Activated T-helper 9 cell treated with anti-CD3 and anti-CD28 coated beads, Interleukin-2, amount 50 U/mL, for 16 hours (primary cell): ENCODE data around the gene RNLS.
"Not testable (repeated sequence)": the region's sequence is repeated elsewhere in the genome, so short reads cannot be mapped to it uniquely, and the experiment has no call there.

Experiments
- DNase-seq: peaks from one replicate; pipeline ENCODE4 v3.0.0-alpha.2; 2020; ENCODE audit warnings: low read depth

The RNLS gene

DNA sequence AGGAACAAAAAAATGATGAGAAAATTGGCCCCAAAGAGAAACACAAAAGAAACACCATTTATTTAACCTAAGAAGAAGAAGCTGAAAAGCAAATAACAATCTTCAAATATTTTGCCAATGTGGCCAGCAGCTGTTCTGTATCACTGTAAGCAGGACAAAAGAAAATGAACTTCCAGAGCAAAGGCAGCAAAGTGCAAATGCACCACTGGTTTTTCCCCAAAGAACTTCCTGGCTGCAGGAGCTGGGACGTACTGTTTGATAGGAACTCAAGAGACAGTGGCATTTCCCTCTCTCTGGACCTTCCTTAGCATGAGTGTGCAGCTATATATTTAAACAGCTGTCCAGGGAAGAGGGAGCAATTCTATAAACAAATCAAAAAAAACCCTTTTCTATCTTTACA lies 60.4 kb downstream of the RNLS start:
- DNase-seq: no peak

DNA sequence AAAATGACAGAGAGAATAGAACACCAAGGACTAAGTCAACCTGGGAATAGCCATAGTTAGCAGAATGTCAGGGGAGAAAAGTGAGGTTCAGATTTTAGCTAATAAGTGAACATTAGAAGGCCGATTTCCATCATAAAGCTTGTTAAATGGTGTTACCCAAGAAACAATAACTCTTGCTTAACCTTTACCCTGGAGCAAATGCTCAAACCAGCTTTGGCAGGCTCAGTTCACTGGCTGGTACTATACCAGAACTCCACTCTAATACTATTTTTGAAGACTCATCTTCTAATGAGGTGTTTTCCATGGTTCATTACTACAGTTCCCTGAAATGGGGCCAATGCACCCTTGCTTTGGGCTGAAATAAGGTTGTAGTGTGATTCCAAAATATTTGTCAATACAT lies 61.3 kb downstream of the RNLS start:
- no peak for DNase-seq

- no peak for DNase-seq
Measured at GRCh38 chr10:88515235-88515634, 67.9 kb downstream of the RNLS start.

DNA sequence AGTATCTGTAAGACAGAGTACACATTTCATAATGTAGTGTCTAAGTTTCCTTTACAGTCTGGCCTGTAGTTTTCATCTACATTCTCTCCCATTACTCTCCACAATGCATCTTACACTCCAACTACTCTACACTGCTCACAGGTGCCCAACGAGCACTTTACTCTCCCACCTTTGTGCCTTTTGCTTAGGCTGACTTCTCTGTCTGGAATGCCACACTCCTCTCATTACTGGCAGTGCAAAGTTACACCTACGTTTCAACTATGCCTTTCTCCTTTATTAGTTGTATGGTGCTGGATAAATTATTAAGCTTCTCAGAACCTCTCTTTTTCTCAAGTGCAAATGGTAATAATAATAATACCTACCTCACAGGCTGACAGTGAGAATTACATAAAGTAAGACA lies 70.5 kb downstream of the RNLS start:
- DNase-seq: no peak

- DNase-seq: no peak
Measured at GRCh38 chr10:88508796-88509195, 74.3 kb downstream of the RNLS start.

DNA sequence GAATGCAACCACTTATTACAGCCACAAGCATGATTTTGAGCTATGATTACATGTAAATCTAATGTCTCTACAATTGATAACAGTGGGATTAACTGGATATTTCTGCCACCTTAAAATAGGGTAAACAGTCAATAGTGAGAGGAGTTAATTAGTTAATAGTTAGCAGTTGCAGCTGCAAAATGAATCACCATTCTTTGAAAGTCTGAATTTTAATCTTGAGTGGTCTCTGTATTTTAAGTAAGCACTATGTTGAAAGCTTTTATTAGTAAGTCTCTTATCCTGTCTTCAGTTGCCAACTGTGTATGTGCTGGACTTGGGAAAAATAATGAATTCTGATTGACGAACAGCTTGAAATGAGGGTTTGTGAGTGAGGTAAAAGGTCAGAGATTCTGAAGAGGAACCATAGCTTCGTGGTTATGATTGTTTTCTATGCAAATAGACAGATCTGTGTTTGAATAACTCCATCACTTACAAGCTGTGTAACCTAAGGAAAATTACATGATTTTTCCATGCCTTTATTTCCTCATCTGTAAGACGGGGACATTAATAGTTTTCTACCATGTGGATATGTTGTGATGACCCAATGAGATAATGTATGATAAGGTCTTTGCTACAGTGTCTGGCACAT lies 75.2 kb downstream of the RNLS start:
- no peak for DNase-seq

GRCh38 chr10:88507404-88507803 lies 75.7 kb downstream of the RNLS start:
- DNase-seq: no peak

DNA sequence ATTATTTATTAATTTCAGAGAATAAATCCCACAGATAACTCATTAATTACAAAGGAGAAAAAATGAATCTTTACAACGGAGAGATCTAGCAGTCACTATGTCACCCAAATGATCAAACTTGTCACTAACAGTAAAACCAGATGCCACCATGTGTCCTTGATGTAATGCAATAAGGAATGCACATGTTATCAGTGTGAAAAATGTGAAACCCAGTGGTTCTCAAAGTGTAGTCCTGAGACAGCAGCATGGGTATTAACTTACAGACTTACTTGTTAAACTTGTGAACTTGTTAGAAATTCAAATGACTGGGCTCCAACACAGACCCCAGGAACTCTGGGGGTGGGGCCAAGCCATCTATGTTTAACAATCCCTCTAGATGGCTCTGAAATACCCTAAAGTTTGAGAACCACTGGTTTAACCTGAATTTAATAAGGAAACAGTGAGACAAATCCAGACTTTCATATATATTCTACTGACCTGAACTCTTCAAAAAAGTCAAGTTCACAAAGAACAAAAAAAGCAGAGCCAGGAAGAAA lies 77.4 kb downstream of the RNLS start:
- no peak for DNase-seq

GRCh38 chr10:88505265-88505664 lies 77.9 kb downstream of the RNLS start:
- no peak for DNase-seq

- no peak for DNase-seq
Measured at GRCh38 chr10:88500656-88501055, 82.5 kb downstream of the RNLS start.

- no peak for DNase-seq
Measured at GRCh38 chr10:88499569-88500470, 83.3 kb downstream of the RNLS start.

DNA sequence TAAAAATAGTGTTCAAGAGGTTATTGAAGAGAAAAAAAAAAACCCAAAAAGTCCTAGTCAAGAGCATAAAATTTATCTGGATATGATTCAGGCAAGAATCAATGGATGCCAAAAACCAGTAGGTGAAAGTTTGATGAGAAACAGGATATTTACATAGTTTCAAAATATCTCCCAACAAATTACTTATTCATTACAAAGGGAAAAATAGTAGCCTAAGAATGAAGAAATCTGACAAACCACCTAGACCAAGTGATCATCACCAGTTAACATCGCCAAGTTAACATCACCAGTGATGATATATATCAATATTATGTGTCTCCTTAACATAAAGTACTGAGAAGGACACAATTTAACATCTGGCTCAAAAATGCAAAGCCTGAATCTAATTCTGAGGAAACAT lies 85.2 kb downstream of the RNLS start:
- no peak for DNase-seq

- DNase-seq: no peak
Measured at GRCh38 chr10:88494537-88494936, 88.6 kb downstream of the RNLS start.

- DNase-seq: no peak
Measured at GRCh38 chr10:88493691-88494483, 89.2 kb downstream of the RNLS start.

GRCh38 chr10:88491314-88491713 lies 91.8 kb downstream of the RNLS start:
- DNase-seq: no peak

DNA sequence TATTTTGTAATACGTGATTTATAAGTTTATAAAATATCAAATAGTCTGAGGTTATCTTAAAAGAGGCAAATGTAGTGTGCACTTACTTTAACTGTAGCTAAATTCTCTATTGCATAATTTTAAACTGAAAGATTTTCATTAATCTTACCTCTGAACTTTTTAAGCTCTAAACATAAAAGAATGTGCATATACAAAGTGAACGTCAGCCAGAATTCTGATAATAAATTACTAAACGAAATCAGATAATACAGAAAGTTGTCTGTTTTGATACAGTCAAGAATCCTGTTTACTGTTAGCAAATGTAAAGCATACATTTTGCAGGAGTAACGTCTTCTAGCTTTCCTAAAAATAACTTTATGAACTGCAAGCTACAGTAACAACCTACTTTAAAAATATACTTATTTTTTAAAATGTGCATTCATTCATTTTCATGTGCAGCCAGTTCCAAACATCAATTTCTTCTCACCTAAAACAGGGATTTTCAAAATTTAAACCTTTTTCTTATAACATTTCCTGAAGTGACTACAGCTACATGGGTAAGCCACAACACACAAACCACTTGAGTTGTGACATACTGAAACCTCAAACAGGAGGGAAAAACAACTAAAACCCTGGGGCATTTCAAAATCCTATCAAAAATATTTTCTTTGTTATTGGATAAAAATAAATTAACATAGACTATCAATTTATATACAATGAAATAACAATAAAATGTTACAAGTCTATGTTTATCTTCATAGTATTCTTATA lies 92.7 kb downstream of the RNLS start:
- DNase-seq: no peak

- no peak for DNase-seq
Measured at GRCh38 chr10:88489107-88489506, 94.0 kb downstream of the RNLS start.

DNA sequence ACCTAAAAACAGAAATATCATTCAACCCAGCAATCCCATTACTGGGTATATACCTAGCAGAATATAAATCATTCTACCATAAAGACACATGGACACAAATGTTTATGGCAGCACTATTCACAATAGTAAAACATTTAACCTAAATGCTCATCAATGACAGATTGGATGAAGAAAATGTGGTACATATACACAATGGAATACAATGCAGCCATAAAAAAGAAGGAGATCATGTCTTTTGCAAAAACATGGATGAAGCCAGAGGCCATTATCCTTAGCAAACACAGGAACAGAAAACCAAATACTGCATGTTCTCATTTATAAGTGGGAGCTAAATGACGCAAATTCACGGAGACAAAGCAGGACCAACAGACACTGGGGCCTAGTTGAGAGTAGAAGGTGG lies 96.3 kb downstream of the RNLS start:
- DNase-seq: not testable (repeated sequence)

- DNase-seq: no peak
Measured at GRCh38 chr10:88482220-88482619, 100.9 kb downstream of the RNLS start.

DNA sequence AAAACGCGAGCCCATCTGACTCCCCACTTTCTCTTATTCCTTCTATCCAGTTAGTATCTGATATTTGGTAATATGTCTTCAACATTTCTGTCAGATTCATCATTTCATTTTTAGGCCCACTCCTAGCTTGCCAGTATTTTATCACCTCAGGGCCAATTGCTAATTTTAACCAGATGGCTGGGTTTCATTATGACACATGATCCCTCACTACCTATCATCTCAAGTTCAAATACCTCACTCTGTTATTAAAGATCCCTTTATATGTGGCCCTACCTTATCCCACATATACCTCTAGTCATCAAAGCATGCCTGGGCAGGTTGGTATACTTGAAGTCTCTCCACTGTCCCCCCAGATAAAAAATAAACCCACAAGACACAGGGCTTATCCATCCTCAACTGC lies 104.9 kb downstream of the RNLS start:
- no peak for DNase-seq

DNA sequence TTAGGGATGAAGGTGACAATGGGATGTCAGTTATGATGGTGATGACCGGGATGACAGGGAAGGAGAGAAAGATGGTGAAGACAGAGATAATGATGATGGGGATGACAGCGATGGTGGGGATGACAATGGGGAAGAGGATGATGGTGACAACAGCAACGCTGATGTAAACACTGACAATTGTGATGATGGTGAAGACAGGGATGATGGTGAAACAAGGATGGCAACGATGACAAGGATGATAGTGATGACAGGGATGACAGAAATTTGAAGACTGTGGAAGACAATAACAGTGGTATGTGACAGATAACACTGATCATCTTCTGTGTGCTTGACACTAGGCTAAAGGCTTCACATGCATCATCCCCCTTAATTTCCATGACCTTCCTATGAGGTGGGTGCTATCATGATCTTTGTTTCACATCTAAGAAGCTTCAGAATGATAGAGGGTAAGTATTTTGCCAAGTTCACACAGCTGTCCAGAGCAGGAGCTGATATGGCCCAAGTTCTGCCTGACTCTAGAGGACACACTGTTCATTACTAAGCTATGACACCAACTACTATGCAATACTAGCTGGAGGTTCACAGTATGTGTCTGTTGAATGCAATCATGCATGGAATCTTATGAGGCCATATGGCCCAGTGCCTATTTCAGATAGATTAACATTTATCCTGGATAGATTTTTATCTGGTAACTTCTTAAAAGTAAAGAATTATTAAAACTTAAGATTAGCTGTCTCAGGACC lies 105.6 kb downstream of the RNLS start:
- DNase-seq: no peak
